Suprapubic skin (tissue), 4 donors: Measurements from ENCODE around the gene KRT75.

Source experiments
- CTCF ChIP-seq, 2 donors: fragments of 200-600 bp in 1 of 2; fragments of 450-650 bp in 1 of 2; sonication (generic) in 1 of 2; IDR thresholded peaks; one replicate each; pipeline ENCODE4 v1.5.1; 2016 to 2019; ENCODE audit warnings: antibody characterized with exemption in 2 of 2, mild to moderate bottlenecking in 1 of 2, moderate library complexity in 1 of 2
- EP300 ChIP-seq: sonication (generic); formaldehyde crosslinking; IDR thresholded peaks from one replicate; pipeline ENCODE4 v1.6.1; 2017; ENCODE audit warnings: antibody characterized with exemption
- POLR2A ChIP-seq, 2 donors: fragments of 450-650 bp; IDR thresholded peaks; one replicate each; pipeline ENCODE4 v1.6.1; 2017; ENCODE audit warnings: antibody characterized with exemption in 2 of 2, mild to moderate bottlenecking in 2 of 2, moderate library complexity in 2 of 2
- POLR2AphosphoS5 ChIP-seq, 3 donors: sonication (generic); formaldehyde crosslinking; IDR thresholded peaks; one replicate each; pipeline ENCODE4 v1.6.1; 2017; ENCODE audit warnings: antibody characterized with exemption in 3 of 3

- TF ChIP-seq POLR2A (IDR thresholded peaks at IDR 0.05) (no peak), CTCF (IDR thresholded peaks at IDR 0.05) (no peak), POLR2AphosphoS5 (IDR thresholded peaks at IDR 0.05) (no peak), EP300 (no peak)
Measured at GRCh38 chr12:52398176-52398575, 36.0 kb downstream of the KRT75 start.
